H9 (cell line): ENCODE results near the gene MYBPHL. TPM values are rescaled to one million over a fixed set of nuclear protein-coding genes. Genes with fewer than 3 reads are reported as not detected.

Experiments
- DNase-seq: peaks from one replicate; pipeline ENCODE4 v3.0.0-alpha.2; 2017
- H2AFZ ChIP-seq: one replicate; pipeline ENCODE4 v1.6.1; 2013; ENCODE audit warnings: mild to moderate bottlenecking, low read length, control low read depth, moderate library complexity
- H2AK5ac ChIP-seq: 2 replicates; pipeline ENCODE4 v1.6.1; 2013; ENCODE audit warnings: low read length, control low read depth, mixed read lengths; ENCODE audit not compliant: insufficient read length
- H2BK120ac ChIP-seq: one replicate; pipeline ENCODE4 v1.6.1; 2013; ENCODE audit warnings: low read depth, mild to moderate bottlenecking, low read length, control low read depth, inconsistent platforms; ENCODE audit not compliant: poor library complexity, severe bottlenecking
- H2BK12ac ChIP-seq: 2 replicates; pipeline ENCODE4 v1.6.1; 2013; ENCODE audit warnings: low read length, control low read depth, mixed read lengths, low read depth; ENCODE audit not compliant: insufficient read length
- H2BK15ac ChIP-seq: 2 replicates; pipeline ENCODE4 v1.6.1; 2013; ENCODE audit warnings: low read depth, low read length, control low read depth
- H2BK20ac ChIP-seq: one replicate; pipeline ENCODE4 v1.6.1; 2013; ENCODE audit warnings: low read depth, mild to moderate bottlenecking, low read length, control low read depth, inconsistent platforms; ENCODE audit not compliant: poor library complexity, severe bottlenecking
- H2BK5ac ChIP-seq: 2 replicates; pipeline ENCODE4 v1.6.1; 2013; ENCODE audit warnings: low read length, control low read depth, mixed read lengths; ENCODE audit not compliant: insufficient read length
- H3K14ac ChIP-seq: 2 replicates; pipeline ENCODE4 v1.6.1; 2013; ENCODE audit warnings: low read length, control low read depth; ENCODE audit not compliant: insufficient read depth
- H3K18ac ChIP-seq: 2 replicates; pipeline ENCODE4 v1.6.1; 2013; ENCODE audit warnings: low read depth, mild to moderate bottlenecking, mixed read lengths, low read length, control low read depth; ENCODE audit not compliant: insufficient read length
- H3K23ac ChIP-seq: 2 replicates; pipeline ENCODE4 v1.6.1; 2013; ENCODE audit warnings: low read length, control low read depth, mixed read lengths, low read depth; ENCODE audit not compliant: insufficient read length
- H3K23me2 ChIP-seq: 2 replicates; pipeline ENCODE4 v1.6.1; 2013; ENCODE audit warnings: low read depth, mild to moderate bottlenecking, mixed read lengths, low read length, control low read depth; ENCODE audit not compliant: insufficient read length, poor library complexity, severe bottlenecking
- H3K27ac ChIP-seq: 2 replicates; pipeline ENCODE4 v1.5.1; 2013; ENCODE audit warnings: low read length, control low read depth, mixed read lengths, low read depth; ENCODE audit not compliant: insufficient read length
- H3K27me3 ChIP-seq: 2 replicates; pipeline ENCODE4 v1.6.1; 2013; ENCODE audit warnings: low read length, control low read depth, inconsistent platforms; ENCODE audit not compliant: insufficient read depth
- H3K4ac ChIP-seq: 2 replicates; pipeline ENCODE4 v1.6.1; 2013; ENCODE audit warnings: low read depth, mild to moderate bottlenecking, control low read depth, inconsistent platforms, low read length, moderate library complexity
- H3K4me1 ChIP-seq: 2 replicates; pipeline ENCODE4 v1.6.1; 2013; ENCODE audit warnings: low read length, control low read depth, inconsistent platforms; ENCODE audit not compliant: insufficient read depth
- H3K4me2 ChIP-seq: 2 replicates; pipeline ENCODE4 v1.6.1; 2013; ENCODE audit warnings: low read length, control low read depth, mixed read lengths; ENCODE audit not compliant: insufficient read length, insufficient read depth
- H3K56ac ChIP-seq: 2 replicates; pipeline ENCODE4 v1.6.1; 2013; ENCODE audit warnings: low read depth, mild to moderate bottlenecking, mixed read lengths, low read length, control low read depth; ENCODE audit not compliant: insufficient read length
- H3K79me1 ChIP-seq: 2 replicates; pipeline ENCODE4 v1.6.1; 2013; ENCODE audit warnings: low read depth, mild to moderate bottlenecking, moderate library complexity, low read length, control low read depth, inconsistent platforms; ENCODE audit not compliant: insufficient read depth, poor library complexity, severe bottlenecking
- H3K79me2 ChIP-seq: 2 replicates; pipeline ENCODE4 v1.6.1; 2013; ENCODE audit warnings: low read length, control low read depth, inconsistent platforms; ENCODE audit not compliant: insufficient read depth
- H3K9ac ChIP-seq: 2 replicates; pipeline ENCODE4 v1.6.1; 2013; ENCODE audit warnings: low read length, control low read depth, mixed read lengths; ENCODE audit not compliant: insufficient read length; ENCODE audit errors: extremely low read depth
- H3K9me3 ChIP-seq: one replicate; pipeline ENCODE4 v1.6.1; 2013; ENCODE audit warnings: low read depth, low read length, inconsistent platforms; ENCODE audit not compliant: control insufficient read depth
- H3T11ph ChIP-seq: one replicate; pipeline ENCODE4 v1.6.1; 2013; ENCODE audit warnings: mild to moderate bottlenecking, low read length, control low read depth, inconsistent platforms
- H4K20me1 ChIP-seq: one replicate; pipeline ENCODE4 v1.6.1; 2013; ENCODE audit not compliant: control insufficient read depth, insufficient read length, insufficient read depth
- H4K5ac ChIP-seq: 2 replicates; pipeline ENCODE4 v1.6.1; 2013; ENCODE audit warnings: low read depth, mild to moderate bottlenecking, mixed read lengths, low read length, control low read depth; ENCODE audit not compliant: insufficient read length
- H4K8ac ChIP-seq: replicated peaks from 2 replicates; pipeline ENCODE4 v1.6.1; 2013; ENCODE audit warnings: low read length, control low read depth, mixed read lengths, low read depth; ENCODE audit not compliant: insufficient read length
- H4K91ac ChIP-seq: 2 replicates; pipeline ENCODE4 v1.6.1; 2013; ENCODE audit warnings: low read depth, mild to moderate bottlenecking, moderate library complexity, mixed read lengths, low read length, control low read depth; ENCODE audit not compliant: insufficient read length
- H3K27ac Mint-ChIP-seq, 3 experiments: 2 replicates in 2 of 3; 3 replicates in 1 of 3; pipeline ENCODE4 v1.8.0; 2020 to 2021; ENCODE audit warnings: mixed read lengths in 3 of 3, mild to moderate bottlenecking in 1 of 3, moderate library complexity in 1 of 3
- H3K27me3 Mint-ChIP-seq: 2 replicates; pipeline ENCODE4 v1.8.0; 2021; ENCODE audit warnings: low read depth, mild to moderate bottlenecking, moderate library complexity, mixed read lengths
- H3K36me3 Mint-ChIP-seq, 3 experiments: 2 replicates in 2 of 3; 3 replicates in 1 of 3; pipeline ENCODE4 v1.8.0; 2020 to 2021; ENCODE audit warnings: low read depth in 3 of 3, mixed read lengths in 3 of 3; ENCODE audit not compliant: insufficient read depth in 1 of 3
- H3K4me1 Mint-ChIP-seq, 2 experiments: 2 replicates each; pipeline ENCODE4 v1.8.0; 2020; ENCODE audit warnings: mixed read lengths in 2 of 2
- H3K4me3 Mint-ChIP-seq, 2 experiments: 2 replicates in 1 of 2; 3 replicates in 1 of 2; pipeline ENCODE4 v1.8.0; 2020 to 2021; ENCODE audit warnings: mild to moderate bottlenecking in 2 of 2, mixed read lengths in 2 of 2, moderate library complexity in 1 of 2
- H3K9me3 Mint-ChIP-seq, 2 experiments: 2 replicates in 1 of 2; 3 replicates in 1 of 2; pipeline ENCODE4 v1.8.0; 2020; ENCODE audit warnings: mild to moderate bottlenecking in 2 of 2, mixed read lengths in 2 of 2, moderate library complexity in 1 of 2
- CTCF ChIP-seq: fragments of 200-600 bp; sonication (generic); conservative IDR thresholded peaks from 3 replicates; pipeline ENCODE4 v1.8.0; 2021; ENCODE audit warnings: antibody characterized with exemption, mild to moderate bottlenecking
- WGBS: extraction: QIAGEN DNeasy Blood & Tissue Kit; methylation state at CpG from one replicate; pipeline ENCODE4 v1.1.7; 2013; ENCODE audit warnings: missing lambda C conversion rate, low lambda C conversion rate, mixed read lengths; ENCODE audit not compliant: insufficient read length; ENCODE audit errors: extremely low coverage; 5-methylcytosine and 5-hydroxymethylcytosine counted together
- total RNA-seq: library from RNA; stranded (reverse); gene quantifications from 2 replicates; pipeline ENCODE4 v1.2.1, GENCODE V29; 2021

Gene MYBPHL
- total RNA-seq, 1 experiment from 2014 or later: 0.59 TPM

- Mint-ChIP-seq H3K27me3 (peaks cover 48% of the 10 kb centered on the region), H3K4me3 (peak overlapping the region; percentile 61 to 76), H3K27ac (no peak overlapping the region), H3K4me1 (peaks cover 31 to 32% of the 10 kb centered on the region in 2 experiments), H3K36me3 (peaks cover 22 to 30% (median 25%) of the 10 kb centered on the region in 3 experiments), H3K9me3 (peaks cover 14 to 21% of the 10 kb centered on the region in 2 experiments)
- Histone ChIP-seq H3T11ph (no peak overlapping the region), H3K27me3 (peaks cover 4% of the 10 kb centered on the region; the same call in 1 of the 2 replicates), H3K4ac (no peak overlapping the region), H2BK20ac (no peak overlapping the region), H3K79me1 (no peaks in the 10 kb centered on the region), H3K9me3 (no peaks in the 10 kb centered on the region), H3K4me1 (no peaks in the 10 kb centered on the region), H3K79me2 (no peaks in the 10 kb centered on the region; the same call in 1 of the 2 replicates), H2BK15ac (no peak overlapping the region), H3K9ac (no peak overlapping the region), H2BK5ac (no peak overlapping the region), H4K20me1 (no peaks in the 10 kb centered on the region), H2BK120ac (no peak overlapping the region), H3K27ac (no peak overlapping the region), H2AFZ (no peak overlapping the region), H2AK5ac (no peak overlapping the region), H3K23me2 (peaks cover 5% of the 10 kb centered on the region), H4K8ac (no peak overlapping the region), H4K91ac (no peak overlapping the region), H2BK12ac (no peak overlapping the region), H3K14ac (peak overlapping the region; percentile 31; the same call in 1 of the 2 replicates), H3K4me2 (peak overlapping the region; percentile 40), H4K5ac (no peak overlapping the region), H3K23ac (no peak overlapping the region), H3K56ac (no peak overlapping the region), H3K18ac (no peak overlapping the region)
- WGBS: no CpG with 5 or more reads among the region's 80 CpGs
- no peak for TF ChIP-seq CTCF
- no peak for DNase-seq
These were observed 57.0 kb downstream of the MYBPHL start for GRCh38 chr1:109249654-109250401.
